Activated naive CD8-positive, alpha-beta T cell treated with anti-CD3 and anti-CD28 coated beads, Interleukin-2, amount 50 U/mL, for 16 hours (primary cell): Measurements from ENCODE around the gene CREB3L1.

ENCODE experiments used
- DNase-seq: peaks from one replicate; pipeline ENCODE4 v3.0.0-alpha.2; 2020; ENCODE audit warnings: low read depth, low spot score

CREB3L1 gene

GRCh38 chr11:46277622-46278386 is at the start of gene CREB3L1:
Gene CREB3L1, plus strand, starts transcription at chr11:46277662. Its CDS starts 450 bp downstream, at chr11:46278112.
- DNase-seq, result no peak

GRCh38 chr11:46229230-46229629 is 48.2 kb upstream of the CREB3L1 start:
- DNase-seq, result no peak

- no peak for DNase-seq
These were observed 43.2 kb upstream of the CREB3L1 start for GRCh38 chr11:46234311-46234710.

- DNase-seq, result no peak
These were observed 41.4 kb upstream of the CREB3L1 start for GRCh38 chr11:46235777-46236688.

- DNase-seq, result no peak
These were observed 40.6 kb upstream of the CREB3L1 start for GRCh38 chr11:46236918-46237247.

- no peak for DNase-seq
These were observed 40.0 kb upstream of the CREB3L1 start for GRCh38 chr11:46237248-46238077.

GRCh38 chr11:46238078-46238966 is 39.1 kb upstream of the CREB3L1 start:
- no peak for DNase-seq

- DNase-seq, result peak; percentile 58
These were observed 38.3 kb upstream of the CREB3L1 start for GRCh38 chr11:46238967-46239800.

GRCh38 chr11:46239801-46240061 is 37.7 kb upstream of the CREB3L1 start:
- no peak for DNase-seq

GRCh38 chr11:46240371-46240770 is 37.1 kb upstream of the CREB3L1 start:
- DNase-seq, result no peak

GRCh38 chr11:46240861-46241260 is 36.6 kb upstream of the CREB3L1 start:
- DNase-seq, result no peak

- no peak for DNase-seq
These were observed 35.2 kb upstream of the CREB3L1 start for GRCh38 chr11:46242041-46242951.

GRCh38 chr11:46242952-46243795 is 34.3 kb upstream of the CREB3L1 start:
- DNase-seq, result peak; percentile 81

- no peak for DNase-seq
These were observed 33.7 kb upstream of the CREB3L1 start for GRCh38 chr11:46243796-46244109.

GRCh38 chr11:46246521-46246920 is 30.9 kb upstream of the CREB3L1 start:
- no peak for DNase-seq

- no peak for DNase-seq
These were observed 30.4 kb upstream of the CREB3L1 start for GRCh38 chr11:46247090-46247489.

GRCh38 chr11:46247659-46248058 is 29.8 kb upstream of the CREB3L1 start:
- DNase-seq, result no peak

GRCh38 chr11:46248289-46249102 is 29.0 kb upstream of the CREB3L1 start:
- DNase-seq, result no peak
